ENCODE data around the gene ERCC6L2.

ERCC6L2 gene, protein sequence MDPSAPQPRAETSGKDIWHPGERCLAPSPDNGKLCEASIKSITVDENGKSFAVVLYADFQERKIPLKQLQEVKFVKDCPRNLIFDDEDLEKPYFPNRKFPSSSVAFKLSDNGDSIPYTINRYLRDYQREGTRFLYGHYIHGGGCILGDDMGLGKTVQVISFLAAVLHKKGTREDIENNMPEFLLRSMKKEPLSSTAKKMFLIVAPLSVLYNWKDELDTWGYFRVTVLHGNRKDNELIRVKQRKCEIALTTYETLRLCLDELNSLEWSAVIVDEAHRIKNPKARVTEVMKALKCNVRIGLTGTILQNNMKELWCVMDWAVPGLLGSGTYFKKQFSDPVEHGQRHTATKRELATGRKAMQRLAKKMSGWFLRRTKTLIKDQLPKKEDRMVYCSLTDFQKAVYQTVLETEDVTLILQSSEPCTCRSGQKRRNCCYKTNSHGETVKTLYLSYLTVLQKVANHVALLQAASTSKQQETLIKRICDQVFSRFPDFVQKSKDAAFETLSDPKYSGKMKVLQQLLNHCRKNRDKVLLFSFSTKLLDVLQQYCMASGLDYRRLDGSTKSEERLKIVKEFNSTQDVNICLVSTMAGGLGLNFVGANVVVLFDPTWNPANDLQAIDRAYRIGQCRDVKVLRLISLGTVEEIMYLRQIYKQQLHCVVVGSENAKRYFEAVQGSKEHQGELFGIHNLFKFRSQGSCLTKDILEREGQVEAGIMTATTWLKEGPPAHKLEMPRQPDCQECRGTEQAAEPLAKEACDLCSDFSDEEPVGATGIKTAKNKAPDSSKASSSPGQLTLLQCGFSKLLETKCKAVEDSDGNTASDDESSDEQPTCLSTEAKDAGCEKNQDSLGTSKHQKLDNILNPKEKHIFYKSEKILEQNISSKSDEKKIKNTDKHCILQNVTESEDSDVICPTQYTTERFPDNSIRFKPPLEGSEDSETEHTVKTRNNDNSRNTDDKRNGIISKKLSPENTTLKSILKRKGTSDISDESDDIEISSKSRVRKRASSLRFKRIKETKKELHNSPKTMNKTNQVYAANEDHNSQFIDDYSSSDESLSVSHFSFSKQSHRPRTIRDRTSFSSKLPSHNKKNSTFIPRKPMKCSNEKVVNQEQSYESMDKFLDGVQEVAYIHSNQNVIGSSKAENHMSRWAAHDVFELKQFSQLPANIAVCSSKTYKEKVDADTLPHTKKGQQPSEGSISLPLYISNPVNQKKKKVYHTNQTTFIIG (N-terminal part only)

DNA sequence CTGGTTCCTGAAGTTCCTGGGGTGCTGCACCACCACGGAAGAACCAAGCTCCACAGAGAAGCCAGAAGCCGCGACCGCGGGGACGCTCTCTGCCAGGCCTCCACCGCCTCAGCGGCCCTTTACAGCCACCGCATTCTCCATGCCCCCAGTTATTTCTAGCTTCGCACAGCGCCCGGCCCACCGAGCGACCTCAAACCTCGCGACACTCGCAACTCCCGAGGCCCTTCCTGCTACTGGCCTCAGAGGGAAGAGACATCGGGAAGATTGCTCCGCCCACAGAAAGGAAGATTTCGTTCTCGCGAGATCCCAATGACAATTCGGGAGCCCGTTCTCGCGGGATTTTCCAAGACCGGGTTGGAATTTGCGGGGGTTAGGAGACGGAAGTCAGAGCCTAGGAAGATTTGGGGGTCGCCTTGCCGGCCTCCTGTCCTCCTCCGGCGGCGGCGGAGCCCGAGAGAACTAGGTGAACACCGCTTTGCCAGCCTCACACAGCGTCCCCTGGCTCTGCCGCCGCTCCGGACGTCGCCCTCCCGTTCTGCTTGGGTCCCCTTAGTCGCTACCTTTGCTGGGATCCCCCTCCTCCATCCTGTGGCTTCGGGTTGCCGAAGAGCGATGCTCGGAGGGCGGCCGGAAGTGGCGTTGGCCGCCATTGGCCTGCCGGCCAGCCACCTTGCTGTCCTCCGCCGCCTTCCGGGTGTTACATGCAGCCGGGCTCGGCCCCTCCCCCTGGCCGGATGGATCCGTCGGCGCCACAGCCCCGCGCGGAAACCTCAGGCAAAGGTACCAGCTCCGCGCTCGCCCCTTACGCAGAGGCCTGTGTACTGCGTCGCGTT lies at the start of gene ERCC6L2:
Gene ERCC6L2 (plus strand): TSS at position 387 of the 833 bp plus-strand sequence. CDS start 348 bp downstream, at position 735.
- TF ChIP-seq, protein P1, sequence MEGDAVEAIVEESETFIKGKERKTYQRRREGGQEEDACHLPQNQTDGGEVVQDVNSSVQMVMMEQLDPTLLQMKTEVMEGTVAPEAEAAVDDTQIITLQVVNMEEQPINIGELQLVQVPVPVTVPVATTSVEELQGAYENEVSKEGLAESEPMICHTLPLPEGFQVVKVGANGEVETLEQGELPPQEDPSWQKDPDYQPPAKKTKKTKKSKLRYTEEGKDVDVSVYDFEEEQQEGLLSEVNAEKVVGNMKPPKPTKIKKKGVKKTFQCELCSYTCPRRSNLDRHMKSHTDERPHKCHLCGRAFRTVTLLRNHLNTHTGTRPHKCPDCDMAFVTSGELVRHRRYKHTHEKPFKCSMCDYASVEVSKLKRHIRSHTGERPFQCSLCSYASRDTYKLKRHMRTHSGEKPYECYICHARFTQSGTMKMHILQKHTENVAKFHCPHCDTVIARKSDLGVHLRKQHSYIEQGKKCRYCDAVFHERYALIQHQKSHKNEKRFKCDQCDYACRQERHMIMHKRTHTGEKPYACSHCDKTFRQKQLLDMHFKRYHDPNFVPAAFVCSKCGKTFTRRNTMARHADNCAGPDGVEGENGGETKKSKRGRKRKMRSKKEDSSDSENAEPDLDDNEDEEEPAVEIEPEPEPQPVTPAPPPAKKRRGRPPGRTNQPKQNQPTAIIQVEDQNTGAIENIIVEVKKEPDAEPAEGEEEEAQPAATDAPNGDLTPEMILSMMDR (IDR thresholded peaks at IDR 0.05; ENCODE audit: low read depth, low read length, missing control alignments): no peak
- H3K4me3 ChIP-seq (ENCODE audit: low read depth, low read length): no peak within 1 kb of the TSS
- peak; percentile 89 for DNase-seq (ENCODE audit: low read depth)

DNA sequence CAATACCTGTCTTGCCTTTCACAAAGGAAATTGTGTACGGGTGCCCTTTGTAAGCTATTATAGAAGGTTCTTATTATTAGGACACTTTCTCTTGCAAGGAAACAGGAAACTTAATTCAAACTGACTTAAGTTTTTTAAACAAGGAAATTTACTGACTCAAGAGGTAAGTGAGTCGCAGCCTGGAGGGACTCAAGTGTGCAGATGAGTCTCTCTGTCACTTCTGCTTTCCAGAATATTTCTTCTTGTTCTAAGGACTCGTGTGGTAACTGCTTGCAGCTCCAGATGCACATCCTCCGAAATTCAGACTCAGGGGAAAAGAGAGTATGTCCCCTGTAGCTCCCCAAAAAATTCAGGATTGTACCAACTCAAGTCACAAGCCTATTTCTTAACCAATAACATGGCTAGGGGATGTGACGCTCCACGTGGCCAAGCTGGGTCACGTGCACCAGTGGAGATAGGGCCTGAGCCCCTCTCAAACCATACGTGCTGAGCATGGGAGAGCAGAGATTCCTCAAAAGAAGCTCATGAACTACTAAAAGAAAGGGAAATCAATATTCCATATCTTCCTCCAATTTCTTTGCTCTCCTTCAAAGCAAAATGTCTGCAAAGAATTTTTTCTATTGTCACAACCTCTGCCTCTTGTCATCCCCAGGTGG lies 49.2 kb upstream of the ERCC6L2 start:
- no peak for DNase-seq (ENCODE audit: low read depth)
- TF ChIP-seq, protein P1 (IDR thresholded peaks at IDR 0.05; ENCODE audit: low read depth, low read length, missing control alignments): no peak

DNA sequence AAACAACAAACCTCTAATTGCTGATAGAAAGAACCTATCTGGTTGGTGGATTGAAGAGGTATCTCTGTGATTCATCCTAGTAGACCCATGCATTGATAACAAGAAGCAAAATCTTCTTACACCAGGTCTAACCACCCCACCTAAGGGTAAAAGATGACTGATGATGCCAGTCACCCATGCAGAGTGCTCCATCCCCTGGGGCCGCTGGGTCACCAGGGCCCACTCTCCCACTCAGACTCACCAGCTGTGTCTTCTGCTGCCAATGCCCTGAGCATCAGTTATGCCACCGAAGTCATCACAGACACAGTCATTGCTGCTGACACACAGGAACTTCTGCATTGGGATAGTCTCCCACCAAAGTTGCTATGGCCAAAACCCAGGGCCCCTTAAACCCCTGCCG lies 44.7 kb upstream of the ERCC6L2 start:
- no peak overlapping the region for H3K4me3 ChIP-seq (ENCODE audit: low read depth, low read length)
- no peak for DNase-seq (ENCODE audit: low read depth)
- TF ChIP-seq, protein P1 (IDR thresholded peaks at IDR 0.05; ENCODE audit: low read depth, low read length, missing control alignments): no peak

More for the DNA sequence above, 49.2 kb upstream of the ERCC6L2 start:
- no peak overlapping the region for H3K4me3 ChIP-seq (ENCODE audit: low read depth, low read length)

DNA sequence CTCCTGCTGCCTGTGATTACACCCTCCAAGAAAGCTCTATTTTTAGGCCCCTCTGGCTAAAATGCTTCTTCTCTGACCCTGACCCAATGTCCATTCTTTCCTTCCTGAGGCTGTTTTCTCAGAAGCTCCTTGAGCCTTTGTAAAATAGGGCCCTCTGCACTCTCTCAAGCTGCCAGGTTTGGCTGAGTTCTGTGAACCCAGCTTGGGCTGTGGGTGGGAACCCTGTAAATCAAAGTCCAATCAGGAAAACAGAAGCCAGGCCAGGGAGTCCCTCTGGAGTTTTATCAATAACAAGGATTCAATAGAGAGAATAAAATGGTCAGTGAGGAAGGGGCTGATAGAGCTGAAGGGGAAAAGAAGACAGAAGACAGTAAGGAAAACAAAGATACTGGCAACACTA lies 43.7 kb upstream of the ERCC6L2 start:
- no peak overlapping the region for H3K4me3 ChIP-seq (ENCODE audit: low read depth, low read length)
- DNase-seq (ENCODE audit: low read depth): no peak
- TF ChIP-seq, protein P1 (IDR thresholded peaks at IDR 0.05; ENCODE audit: low read depth, low read length, missing control alignments): no peak

DNA sequence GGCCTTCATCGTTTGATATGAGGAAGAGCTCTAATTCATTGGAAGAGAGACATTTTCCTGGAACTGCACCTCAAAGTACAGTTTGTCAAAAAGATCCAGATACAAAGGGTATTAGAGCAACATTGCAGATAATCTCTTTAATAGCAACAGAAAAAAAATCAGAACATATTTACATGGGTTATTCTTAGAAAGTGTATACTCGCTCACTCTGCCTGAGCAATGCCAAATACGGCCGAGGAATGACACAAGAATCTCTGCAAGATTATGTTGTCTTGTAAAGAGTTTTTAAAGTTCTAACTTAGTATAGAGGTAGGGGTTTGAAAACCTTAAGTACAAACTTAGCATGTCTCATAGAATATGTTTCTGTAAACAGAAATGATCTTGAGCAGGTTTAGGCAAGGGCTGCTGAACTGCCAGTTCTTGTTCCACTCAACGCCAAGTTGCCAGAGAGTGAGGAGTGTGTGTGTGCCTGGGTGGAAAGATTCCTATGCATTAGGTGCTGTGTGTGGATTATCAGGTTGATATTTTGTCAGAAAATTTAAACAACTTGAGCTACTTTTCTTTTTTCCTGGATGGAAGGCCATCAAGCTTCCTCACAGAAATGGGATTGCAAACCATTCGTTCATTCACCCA lies 41.8 kb upstream of the ERCC6L2 start:
- DNase-seq (ENCODE audit: low read depth): no peak
- TF ChIP-seq, protein P1 (IDR thresholded peaks at IDR 0.05; ENCODE audit: low read depth, low read length, missing control alignments): no peak
- no peak overlapping the region for H3K4me3 ChIP-seq (ENCODE audit: low read depth, low read length)
